H1 (cell line): ENCODE measurements around the gene CLEC7A. TPM values are rescaled to one million over a fixed set of nuclear protein-coding genes. Genes with fewer than 3 reads are reported as not detected.

Source experiments
- ATF2 ChIP-seq: IDR thresholded peaks from 2 replicates; pipeline ENCODE4 v1.6.1; 2012; ENCODE audit warnings: low read length, inconsistent platforms
- BACH1 ChIP-seq: IDR thresholded peaks from 2 replicates; pipeline ENCODE4 v1.6.1; 2012; ENCODE audit warnings: low read length, improper control_type of control experiment
- BCL11A ChIP-seq, 2 experiments: IDR thresholded peaks; one replicate each; pipeline ENCODE4 v1.6.1; 2011; ENCODE audit warnings: low read depth in 2 of 2, low read length in 2 of 2, mild to moderate bottlenecking in 2 of 2
- CTCF ChIP-seq, 3 experiments: IDR thresholded peaks; 1 replicate in 2 of 3; 2 replicates in 1 of 3; pipeline versions ENCODE4 v1.5.1 to v1.6.1; 2011; ENCODE audit warnings: low read length in 3 of 3, mild to moderate bottlenecking in 3 of 3, inconsistent platforms in 2 of 3, low read depth in 1 of 3, moderate library complexity in 1 of 3; ENCODE audit not compliant: insufficient read depth in 1 of 3; ENCODE audit errors: control extremely low read depth in 1 of 3
- EGR1 ChIP-seq: IDR thresholded peaks from 2 replicates; pipeline ENCODE4 v1.6.1; 2011; ENCODE audit warnings: low read depth, low read length, borderline replicate concordance
- EP300 ChIP-seq, 2 experiments: IDR thresholded peaks; 1 replicate in 1 of 2; 2 replicates in 1 of 2; pipeline ENCODE4 v1.6.1; 2011 to 2012; ENCODE audit warnings: low read depth in 2 of 2, low read length in 2 of 2, mild to moderate bottlenecking in 2 of 2, borderline replicate concordance in 1 of 2, inconsistent platforms in 1 of 2, moderate library complexity in 1 of 2
- MAFK ChIP-seq: IDR thresholded peaks from 2 replicates; pipeline ENCODE4 v1.6.1; 2012; ENCODE audit warnings: low read depth, mild to moderate bottlenecking, improper control_type of control experiment, low read length
- MAX ChIP-seq: IDR thresholded peaks from 2 replicates; pipeline ENCODE4 v1.6.1; 2012; ENCODE audit warnings: inconsistent platforms
- POU5F1 ChIP-seq: IDR thresholded peaks from 2 replicates; pipeline ENCODE4 v1.6.1; 2011; ENCODE audit warnings: low read depth, mild to moderate bottlenecking, low read length, moderate library complexity
- RAD21 ChIP-seq, 2 experiments: IDR thresholded peaks in 1 of 2; conservative IDR thresholded peaks in 1 of 2; 2 replicates each; pipeline ENCODE4 v1.6.1; 2011; ENCODE audit warnings: low read depth in 2 of 2, low read length in 2 of 2, improper control_type of control experiment in 1 of 2, inconsistent platforms in 1 of 2, mild to moderate bottlenecking in 1 of 2, moderate library complexity in 1 of 2
- RBBP5 ChIP-seq: IDR thresholded peaks from 2 replicates; pipeline ENCODE4 v1.7.1; 2012; ENCODE audit warnings: low read depth, mild to moderate bottlenecking, inconsistent platforms, low read length, moderate library complexity, borderline replicate concordance
- SAP30 ChIP-seq: fragments of 300-600 bp; sonication (generic); IDR thresholded peaks from 2 replicates; pipeline ENCODE4 v1.7.1; 2012; ENCODE audit warnings: low read length, moderate library complexity, mild to moderate bottlenecking, inconsistent platforms; ENCODE audit not compliant: insufficient read depth, insufficient replicate concordance
- SP4 ChIP-seq: IDR thresholded peaks from 2 replicates; pipeline ENCODE4 v1.6.1; 2012; ENCODE audit warnings: low read length, inconsistent platforms
- SRF ChIP-seq: IDR thresholded peaks from 2 replicates; pipeline ENCODE4 v1.6.1; 2011; ENCODE audit warnings: mild to moderate bottlenecking, low read depth, low read length, moderate library complexity
- SUZ12 ChIP-seq: fragments of 200-600 bp; sonication (generic); IDR thresholded peaks from 2 replicates; pipeline ENCODE4 v1.6.1; 2012; ENCODE audit warnings: mild to moderate bottlenecking, inconsistent platforms, low read length, moderate library complexity, mixed read lengths
- TAF7 ChIP-seq: optimal IDR thresholded peaks from 2 replicates; pipeline ENCODE3; 2011; ENCODE audit warnings: low read depth, mild to moderate bottlenecking, inconsistent platforms, low read length, moderate library complexity, borderline replicate concordance
- TBP ChIP-seq: IDR thresholded peaks from 2 replicates; pipeline ENCODE4 v1.6.1; 2011; ENCODE audit warnings: low read depth, low read length, improper control_type of control experiment
- TEAD4 ChIP-seq: IDR thresholded peaks from 2 replicates; pipeline ENCODE4 v1.6.1; 2012; ENCODE audit warnings: low read depth, low read length, inconsistent platforms, mixed read lengths
- YY1 ChIP-seq: IDR thresholded peaks from 2 replicates; pipeline ENCODE4 v1.6.1; 2011; ENCODE audit warnings: low read depth, mild to moderate bottlenecking, low read length
- polyA plus RNA-seq, 7 experiments: library from polyadenylated mRNA; depleted of rRNA in 3 of 7; stranded (reverse) in 5 of 7; unstranded in 2 of 7; fragments of >200 nt in 5 of 7; fragments of 200-250 nt in 2 of 7; gene quantifications; 1 replicate in 5 of 7; 2 replicates in 1 of 7; 4 replicates in 1 of 7; pipeline versions ENCODE4 v1.2.1 to v1.2.3, GENCODE V29; 2011 to 2013; ENCODE audit warnings: missing spikeins in 2 of 7, mixed read lengths in 2 of 7
- total RNA-seq: library from RNA; stranded (reverse); fragmentation: NEBNext Ultra II Directional; extraction: Animal tissue kit (Norgen Biotek cat#: 25700); gene quantifications from 2 replicates; pipeline ENCODE4 v1.2.1, GENCODE V29; 2021

The CLEC7A gene
- total and polyA plus RNA-seq, 2 of the 8 experiments (the other 6 are each of a cell fraction or from before 2014, with no cell fraction given), result 0.09 to 0.15 TPM

- TF ChIP-seq YY1 (peak; percentile 18; the same call in 1 of the 2 replicates), SP4 (no peak), SRF (no peak), EGR1 (no peak), RBBP5 (peak; percentile 92), SUZ12 (no peak), TBP (peak; percentile 84), TAF7 (no peak), MAFK (no peak), TEAD4 (0 out of 2 replicates have a peak, but pooled peaks have one; percentile 5), BCL11A (IDR thresholded peaks at IDR 0.05; ENCODE audit: low read depth in 2 of 2, low read length in 2 of 2) (no peak), SAP30 (no peak), RAD21 (IDR thresholded peaks at IDR 0.05 in 1 of 2, conservative IDR thresholded peaks at IDR 0.05 in 1 of 2; ENCODE audit: low read depth in 2 of 2, low read length in 2 of 2) (peak; percentile 54 to 66), BACH1 (no peak), MAX (no peak), EP300 (IDR thresholded peaks at IDR 0.05; ENCODE audit: borderline replicate concordance in 1 of 2, low read depth in 2 of 2, low read length in 2 of 2) (no peak), ATF2 (no peak), CTCF (IDR thresholded peaks at IDR 0.05; ENCODE audit: control extremely low read depth in 1 of 3, insufficient read depth in 1 of 3, low read depth in 1 of 3, low read length in 3 of 3) (peak; percentile 15 to 67 (median 56)), POU5F1 (no peak)
Measured at GRCh38 chr12:10153271-10154144, 23.5 kb upstream of the CLEC7A start (continued).
